DND-41 (cell line): Measurements from ENCODE around the gene GOLGA6L4.
"Not testable (repeated sequence)": the region's sequence is repeated elsewhere in the genome, so short reads cannot be mapped to it uniquely, and the experiment has no call there.

Experiments used
- EZH2 ChIP-seq: IDR thresholded peaks from 3 replicates; pipeline ENCODE4 v1.6.1; 2012; ENCODE audit warnings: borderline replicate concordance, low read depth, mild to moderate bottlenecking, moderate library complexity, low read length, inconsistent platforms; ENCODE audit not compliant: severe bottlenecking
- TF ChIP-seq, protein P1 (sequence below): IDR thresholded peaks from 2 replicates; pipeline ENCODE4 v1.5.1; 2012; ENCODE audit warnings: borderline replicate concordance, low read length, moderate library complexity, mild to moderate bottlenecking; ENCODE audit not compliant: poor library complexity, severe bottlenecking; ENCODE audit errors: extremely low read depth

DNA sequence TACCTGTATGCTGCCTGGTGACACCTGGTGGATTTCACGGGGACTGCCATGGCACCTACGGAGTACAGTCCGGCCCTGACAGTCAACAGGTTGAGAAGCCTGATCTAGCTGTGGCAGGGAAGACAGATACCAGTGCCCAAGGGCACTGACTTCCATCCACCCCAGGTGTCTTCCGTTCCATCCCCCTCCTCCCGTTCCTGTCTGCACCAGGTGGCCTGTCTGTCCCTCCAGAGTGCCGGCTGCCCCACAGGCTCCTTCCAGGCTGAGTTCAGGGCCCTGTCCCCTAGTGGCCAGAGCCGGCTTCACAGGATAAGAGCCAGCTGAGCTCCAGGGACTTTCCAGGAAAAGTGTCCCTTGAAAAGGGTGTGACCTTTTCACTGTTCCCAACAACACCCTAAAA, 10.9 kb downstream of the GOLGA6L4 start:
- TF ChIP-seq, protein P1, sequence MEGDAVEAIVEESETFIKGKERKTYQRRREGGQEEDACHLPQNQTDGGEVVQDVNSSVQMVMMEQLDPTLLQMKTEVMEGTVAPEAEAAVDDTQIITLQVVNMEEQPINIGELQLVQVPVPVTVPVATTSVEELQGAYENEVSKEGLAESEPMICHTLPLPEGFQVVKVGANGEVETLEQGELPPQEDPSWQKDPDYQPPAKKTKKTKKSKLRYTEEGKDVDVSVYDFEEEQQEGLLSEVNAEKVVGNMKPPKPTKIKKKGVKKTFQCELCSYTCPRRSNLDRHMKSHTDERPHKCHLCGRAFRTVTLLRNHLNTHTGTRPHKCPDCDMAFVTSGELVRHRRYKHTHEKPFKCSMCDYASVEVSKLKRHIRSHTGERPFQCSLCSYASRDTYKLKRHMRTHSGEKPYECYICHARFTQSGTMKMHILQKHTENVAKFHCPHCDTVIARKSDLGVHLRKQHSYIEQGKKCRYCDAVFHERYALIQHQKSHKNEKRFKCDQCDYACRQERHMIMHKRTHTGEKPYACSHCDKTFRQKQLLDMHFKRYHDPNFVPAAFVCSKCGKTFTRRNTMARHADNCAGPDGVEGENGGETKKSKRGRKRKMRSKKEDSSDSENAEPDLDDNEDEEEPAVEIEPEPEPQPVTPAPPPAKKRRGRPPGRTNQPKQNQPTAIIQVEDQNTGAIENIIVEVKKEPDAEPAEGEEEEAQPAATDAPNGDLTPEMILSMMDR: not testable (repeated sequence)
- not testable (repeated sequence) for TF ChIP-seq EZH2
